Trophoblast cell (in vitro differentiated cells and primary cell): ENCODE results near the gene ARF6.

ENCODE experiments used
- DNase-seq, 2 donors: peaks; one replicate each; pipeline ENCODE4 v3.0.0-alpha.2; 2016
- H2AFZ ChIP-seq: 2 replicates; pipeline ENCODE4 v1.6.1; 2013; ENCODE audit warnings: low read length, moderate library complexity, mild to moderate bottlenecking; ENCODE audit not compliant: insufficient read depth, poor library complexity
- H2AK5ac ChIP-seq: 2 replicates; pipeline ENCODE4 v1.6.1; 2013; ENCODE audit warnings: mild to moderate bottlenecking, low read length
- H2BK120ac ChIP-seq: 2 replicates; pipeline ENCODE4 v1.6.1; 2013; ENCODE audit warnings: low read length, mild to moderate bottlenecking, moderate library complexity; ENCODE audit not compliant: insufficient read depth, poor library complexity
- H2BK12ac ChIP-seq: 2 replicates; pipeline ENCODE4 v1.6.1; 2013; ENCODE audit warnings: mild to moderate bottlenecking, low read length, moderate library complexity
- H2BK5ac ChIP-seq: 2 replicates; pipeline ENCODE4 v1.6.1; 2013; ENCODE audit warnings: low read length, low read depth, moderate library complexity, mild to moderate bottlenecking; ENCODE audit not compliant: poor library complexity
- H3K14ac ChIP-seq: 2 replicates; pipeline ENCODE4 v1.6.1; 2013; ENCODE audit warnings: mild to moderate bottlenecking, low read length
- H3K18ac ChIP-seq: 2 replicates; pipeline ENCODE4 v1.6.1; 2013; ENCODE audit warnings: mild to moderate bottlenecking, low read length
- H3K23ac ChIP-seq: 2 replicates; pipeline ENCODE4 v1.6.1; 2013; ENCODE audit warnings: low read length
- H3K27ac ChIP-seq: 2 replicates; pipeline ENCODE4 v1.5.1; 2013; ENCODE audit warnings: low read depth, mild to moderate bottlenecking, inconsistent platforms, low read length, moderate library complexity
- H3K27me3 ChIP-seq: 2 replicates; pipeline ENCODE4 v1.6.1; 2013; ENCODE audit warnings: inconsistent platforms, mild to moderate bottlenecking, low read length, moderate library complexity; ENCODE audit not compliant: insufficient read depth
- H3K36me3 ChIP-seq, 2 experiments: 1 replicate in 1 of 2; 2 replicates in 1 of 2; pipeline ENCODE4 v1.6.1; 2013; ENCODE audit warnings: low read length in 2 of 2, mild to moderate bottlenecking in 2 of 2, moderate library complexity in 1 of 2; ENCODE audit not compliant: insufficient read depth in 2 of 2, control insufficient read depth in 1 of 2
- H3K4ac ChIP-seq: 2 replicates; pipeline ENCODE4 v1.6.1; 2013; ENCODE audit warnings: low read depth, mild to moderate bottlenecking, low read length, moderate library complexity
- H3K4me1 ChIP-seq, 2 experiments: 1 replicate in 1 of 2; 2 replicates in 1 of 2; pipeline ENCODE4 v1.6.1; 2013; ENCODE audit warnings: low read length in 2 of 2, mild to moderate bottlenecking in 2 of 2, moderate library complexity in 1 of 2; ENCODE audit not compliant: insufficient read depth in 2 of 2, control insufficient read depth in 1 of 2
- H3K4me2 ChIP-seq: 2 replicates; pipeline ENCODE4 v1.6.1; 2013; ENCODE audit warnings: inconsistent platforms, mild to moderate bottlenecking, low read length, moderate library complexity
- H3K4me3 ChIP-seq: 2 replicates; pipeline ENCODE4 v1.5.1; 2013; ENCODE audit warnings: mild to moderate bottlenecking, low read depth, low read length, inconsistent platforms
- H3K79me1 ChIP-seq: one replicate; pipeline ENCODE4 v1.6.1; 2013; ENCODE audit warnings: low read length
- H3K79me2 ChIP-seq: 2 replicates; pipeline ENCODE4 v1.6.1; 2013; ENCODE audit warnings: low read length, mild to moderate bottlenecking; ENCODE audit not compliant: control insufficient read depth, insufficient read depth, poor library complexity
- H3K9ac ChIP-seq: 2 replicates; pipeline ENCODE4 v1.6.1; 2013; ENCODE audit warnings: mild to moderate bottlenecking, low read length
- H3K9me3 ChIP-seq: 2 replicates; pipeline ENCODE4 v1.6.1; 2013; ENCODE audit warnings: low read depth, mild to moderate bottlenecking, control low read depth, inconsistent platforms, low read length; ENCODE audit not compliant: insufficient read depth
- H4K12ac ChIP-seq: 2 replicates; pipeline ENCODE4 v1.6.1; 2013; ENCODE audit warnings: low read depth, mild to moderate bottlenecking, low read length, moderate library complexity
- H4K8ac ChIP-seq: 2 replicates; pipeline ENCODE4 v1.6.1; 2013; ENCODE audit warnings: low read depth, mild to moderate bottlenecking, low read length, moderate library complexity
- H4K91ac ChIP-seq: one replicate; pipeline ENCODE4 v1.6.1; 2013; ENCODE audit warnings: low read depth, mild to moderate bottlenecking, low read length, moderate library complexity
- WGBS: extraction: QIAGEN DNeasy Blood & Tissue Kit; methylation state at CpG from one replicate; pipeline ENCODE4 v1.1.7; 2013; ENCODE audit warnings: missing lambda C conversion rate; ENCODE audit not compliant: insufficient read length, insufficient coverage; ENCODE audit errors: extremely low coverage; 5-methylcytosine and 5-hydroxymethylcytosine counted together

Gene ARF6

DNA sequence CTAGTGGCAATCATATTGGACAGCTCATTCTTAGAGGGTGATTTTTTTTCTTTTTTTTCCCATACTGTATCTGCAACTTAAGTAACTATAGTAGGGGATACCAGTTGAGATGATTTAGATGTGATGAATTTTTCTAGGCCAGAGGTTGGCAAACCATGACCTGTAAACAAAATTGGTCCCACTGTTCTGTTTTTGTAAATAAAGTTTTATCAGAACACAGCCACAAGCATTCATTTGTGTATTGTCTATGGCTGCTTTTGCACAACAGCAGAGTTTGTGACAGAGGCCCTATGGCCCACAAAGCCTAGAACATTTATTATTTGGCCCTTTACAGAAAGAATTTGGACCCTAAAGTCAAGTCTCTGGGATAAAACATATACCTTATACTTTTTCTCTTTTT, 11.4 kb downstream of the ARF6 start:
- Histone ChIP-seq H2BK120ac (no peak overlapping the region), H3K9me3 (no peaks in the 10 kb centered on the region), H4K8ac (no peak overlapping the region), H3K4ac (no peak overlapping the region), H3K79me2 (no peaks in the 10 kb centered on the region), H3K14ac (no peak overlapping the region), H2BK5ac (no peak overlapping the region), H3K4me2 (no peak overlapping the region), H2AK5ac (no peak overlapping the region), H3K27ac (no peak overlapping the region), H3K4me1 (no peaks in the 10 kb centered on the region), H3K4me3 (no peak overlapping the region), H2BK12ac (no peak overlapping the region), H4K91ac (no peak overlapping the region), H3K9ac (no peak overlapping the region), H3K18ac (no peak overlapping the region), H3K79me1 (no peaks in the 10 kb centered on the region), H3K36me3 (peaks cover 0 to 1% of the 10 kb centered on the region in 2 experiments), H3K27me3 (no peaks in the 10 kb centered on the region), H2AFZ (no peak overlapping the region), H4K12ac (no peak overlapping the region), H3K23ac (no peak overlapping the region)
- DNase-seq: no peak

DNA sequence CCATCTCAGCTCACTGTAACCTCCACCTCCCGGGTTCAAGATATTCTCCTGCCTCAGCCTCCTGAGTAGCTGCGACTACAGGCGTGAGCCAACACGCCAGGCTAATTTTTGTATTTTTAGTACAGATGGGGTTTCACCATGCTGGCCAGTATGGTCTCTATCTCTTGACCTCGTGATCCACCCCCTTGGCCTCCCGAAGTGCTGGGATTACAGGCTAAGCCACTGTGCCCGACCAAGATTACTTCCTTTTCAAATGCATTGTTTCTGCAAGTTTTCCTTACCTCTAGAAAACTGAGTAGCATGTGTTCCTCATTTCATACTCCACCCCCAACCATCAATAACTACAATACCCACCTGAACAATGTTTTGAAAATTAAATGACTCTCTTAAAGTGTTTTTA, 13.1 kb downstream of the ARF6 start:
- Histone ChIP-seq H3K36me3 (no peaks in the 10 kb centered on the region), H4K12ac (no peak overlapping the region), H3K79me1 (no peaks in the 10 kb centered on the region), H2AFZ (no peak overlapping the region), H2BK120ac (no peak overlapping the region), H3K4me2 (no peak overlapping the region), H3K27ac (no peak overlapping the region), H4K91ac (peak overlapping the region; percentile 5), H3K27me3 (no peaks in the 10 kb centered on the region), H3K4ac (no peak overlapping the region), H3K4me3 (no peak overlapping the region), H2AK5ac (no peak overlapping the region), H3K23ac (no peak overlapping the region), H3K18ac (no peak overlapping the region), H3K79me2 (no peaks in the 10 kb centered on the region), H3K9ac (no peak overlapping the region), H2BK5ac (no peak overlapping the region), H4K8ac (no peak overlapping the region), H3K4me1 (no peaks in the 10 kb centered on the region), H3K9me3 (no peaks in the 10 kb centered on the region), H3K14ac (no peak overlapping the region), H2BK12ac (peak overlapping the region; percentile 24)
- DNase-seq: no peak
- no CpG with 5 or more reads among the region's 7 CpGs for WGBS

DNA sequence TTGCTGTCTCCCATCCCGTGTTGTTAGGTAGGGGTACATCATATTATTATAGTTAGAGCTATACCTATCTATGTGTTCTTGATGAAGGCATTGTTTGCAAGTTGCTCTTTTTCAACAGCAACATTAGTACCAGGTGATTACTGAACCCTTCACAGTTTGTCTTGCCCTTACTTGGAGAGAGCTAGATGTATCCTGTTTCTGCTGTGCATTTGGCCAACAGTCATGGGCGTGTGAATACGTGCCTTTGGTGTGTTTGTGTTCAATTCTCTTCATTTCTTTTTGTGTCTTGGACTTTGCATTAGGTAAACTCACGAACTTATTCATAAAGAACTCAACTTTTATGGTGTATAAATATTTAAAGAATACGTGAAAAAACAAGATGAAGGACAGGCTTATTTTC, 14.3 kb downstream of the ARF6 start:
- H3K79me2 ChIP-seq: no peaks in the 10 kb centered on the region
- no peaks in the 10 kb centered on the region for H3K4me1 ChIP-seq
- no peak overlapping the region for H2BK5ac ChIP-seq
- H3K4ac ChIP-seq: no peak overlapping the region
- no peaks in the 10 kb centered on the region for H3K9me3 ChIP-seq
- no CpG with 5 or more reads among the region's 5 CpGs for WGBS
- no peak overlapping the region for H4K8ac ChIP-seq
- no peak overlapping the region for H3K18ac ChIP-seq
- no peak overlapping the region for H3K23ac ChIP-seq
- no peak overlapping the region for H3K4me3 ChIP-seq
- no peak for DNase-seq
- no peak overlapping the region for H3K14ac ChIP-seq
- H2BK120ac ChIP-seq: no peak overlapping the region
- no peaks in the 10 kb centered on the region for H3K36me3 ChIP-seq
- no peaks in the 10 kb centered on the region for H3K27me3 ChIP-seq
- H3K9ac ChIP-seq: no peak overlapping the region
- H2BK12ac ChIP-seq: no peak overlapping the region
- H2AFZ ChIP-seq: no peak overlapping the region
- H4K12ac ChIP-seq: no peak overlapping the region
- H3K4me2 ChIP-seq: no peak overlapping the region
- H2AK5ac ChIP-seq: no peak overlapping the region
- H3K27ac ChIP-seq: no peak overlapping the region
- H3K79me1 ChIP-seq: no peaks in the 10 kb centered on the region
- no peak overlapping the region for H4K91ac ChIP-seq

DNA sequence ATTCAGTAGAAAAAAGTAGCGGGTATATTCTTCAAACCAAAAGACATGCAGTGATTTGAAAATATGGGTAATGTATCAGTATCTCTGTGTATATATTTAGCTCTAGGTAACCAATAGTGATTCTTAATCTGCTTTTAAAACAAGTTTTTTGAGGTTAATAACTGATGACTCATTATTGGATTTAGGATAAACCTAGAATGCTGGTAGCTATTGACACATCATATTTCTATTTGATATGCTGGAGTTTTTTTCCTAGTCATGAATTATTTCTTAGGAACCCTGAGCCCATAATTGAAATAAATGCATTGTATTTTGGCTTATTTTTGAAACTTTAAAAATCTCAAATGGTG, 15.5 kb downstream of the ARF6 start:
- H3K79me1 ChIP-seq: no peaks in the 10 kb centered on the region
- H3K23ac ChIP-seq: no peak overlapping the region
- no peaks in the 10 kb centered on the region for H3K79me2 ChIP-seq
- H4K91ac ChIP-seq: no peak overlapping the region
- H3K4ac ChIP-seq: no peak overlapping the region
- no peak overlapping the region for H2BK5ac ChIP-seq
- H3K4me2 ChIP-seq: no peak overlapping the region
- WGBS: no CpG with 5 or more reads among the region's 1 CpG
- no peak overlapping the region for H4K8ac ChIP-seq
- no peak overlapping the region for H3K14ac ChIP-seq
- H3K27ac ChIP-seq: no peak overlapping the region
- H2AK5ac ChIP-seq: no peak overlapping the region
- DNase-seq: peak in 1 of 2 donors; percentile 28
- no peaks in the 10 kb centered on the region for H3K4me1 ChIP-seq
- H3K9ac ChIP-seq: no peak overlapping the region
- H2BK120ac ChIP-seq: no peak overlapping the region
- H3K4me3 ChIP-seq: no peak overlapping the region
- no peak overlapping the region for H4K12ac ChIP-seq
- no peak overlapping the region for H2AFZ ChIP-seq
- no peak overlapping the region for H2BK12ac ChIP-seq
- H3K18ac ChIP-seq: no peak overlapping the region
- no peaks in the 10 kb centered on the region for H3K27me3 ChIP-seq
- H3K9me3 ChIP-seq: no peaks in the 10 kb centered on the region
- no peaks in the 10 kb centered on the region for H3K36me3 ChIP-seq

DNA sequence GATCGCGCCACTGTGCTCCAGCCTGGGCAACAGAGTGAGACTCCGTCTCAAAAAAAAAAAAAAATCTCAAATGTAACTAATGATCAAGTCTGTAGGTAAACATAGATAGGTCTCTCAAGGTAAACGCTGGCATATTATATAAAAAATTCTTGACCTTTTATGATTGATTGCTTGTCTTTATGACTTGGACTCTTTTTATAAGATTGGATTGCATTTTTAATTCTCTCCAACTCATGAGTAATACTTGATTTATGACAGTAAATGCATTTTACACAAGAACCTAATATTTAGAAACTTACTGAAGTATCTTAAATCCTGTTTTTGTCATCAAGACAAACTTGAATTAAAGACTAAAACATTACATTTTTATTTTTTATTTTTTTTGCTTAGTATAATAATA, 16.1 kb downstream of the ARF6 start:
- no peaks in the 10 kb centered on the region for H3K79me2 ChIP-seq
- no peaks in the 10 kb centered on the region for H3K36me3 ChIP-seq
- DNase-seq: no peak
- no peak overlapping the region for H2BK5ac ChIP-seq
- H2AFZ ChIP-seq: no peak overlapping the region
- no peaks in the 10 kb centered on the region for H3K27me3 ChIP-seq
- no peaks in the 10 kb centered on the region for H3K79me1 ChIP-seq
- H3K14ac ChIP-seq: no peak overlapping the region
- H3K9ac ChIP-seq: no peak overlapping the region
- no peak overlapping the region for H3K4me2 ChIP-seq
- H2AK5ac ChIP-seq: no peak overlapping the region
- H4K12ac ChIP-seq: no peak overlapping the region
- no CpG with 5 or more reads among the region's 4 CpGs for WGBS
- no peak overlapping the region for H3K4me3 ChIP-seq
- H4K8ac ChIP-seq: no peak overlapping the region
- H2BK120ac ChIP-seq: no peak overlapping the region
- no peak overlapping the region for H3K27ac ChIP-seq
- no peaks in the 10 kb centered on the region for H3K9me3 ChIP-seq
- no peak overlapping the region for H4K91ac ChIP-seq
- no peak overlapping the region for H3K23ac ChIP-seq
- H2BK12ac ChIP-seq: no peak overlapping the region
- no peak overlapping the region for H3K4ac ChIP-seq
- no peak overlapping the region for H3K18ac ChIP-seq
- no peaks in the 10 kb centered on the region for H3K4me1 ChIP-seq
